Measurements from ENCODE around the gene ZNF652.

ZNF652 gene

DNA sequence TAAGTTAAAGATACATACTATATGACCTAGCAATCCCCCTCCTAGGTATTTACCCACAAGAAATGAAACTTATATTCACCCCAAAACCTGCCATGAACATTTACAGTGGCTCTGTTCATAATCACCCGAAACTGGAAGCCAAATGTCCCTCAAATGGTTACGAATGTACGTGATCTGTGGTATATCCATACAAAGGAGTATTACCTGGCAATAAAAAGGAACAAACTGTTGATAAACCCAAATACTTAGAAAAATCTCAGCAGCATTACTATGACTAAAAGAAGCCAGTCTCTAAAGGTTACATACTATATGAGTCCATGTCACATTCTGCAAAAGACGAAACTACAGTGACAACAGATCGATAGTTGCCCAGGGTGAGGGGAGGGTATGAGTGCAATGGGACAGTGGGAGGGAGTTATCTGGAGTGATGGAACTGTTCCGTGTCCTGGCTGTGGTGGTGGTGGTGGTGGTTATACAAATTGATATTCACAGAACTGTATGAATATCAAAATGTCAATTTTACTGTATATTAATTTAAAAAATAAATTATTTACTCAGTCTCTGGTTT is 9.4 kb downstream of the ZNF652 start:
- no peak overlapping the region for H2AFZ ChIP-seq (ENCODE audit: low read depth, low read length)
- no peak overlapping the region for H3K4me2 ChIP-seq (ENCODE audit: low read length)
- peaks cover 53% of the 10 kb centered on the region for H3K79me2 ChIP-seq (ENCODE audit: low read length)
- H3K9me3 ChIP-seq (ENCODE audit: insufficient read depth, low read length): no peaks in the 10 kb centered on the region
- H3K36me3 ChIP-seq (replicated peaks; ENCODE audit: low read depth, low read length): peaks cover 9% of the 10 kb centered on the region
- no peaks in the 10 kb centered on the region for H3K27me3 ChIP-seq (ENCODE audit: low read depth, low read length)
- H3K4me1 ChIP-seq (ENCODE audit: low read length): no peaks in the 10 kb centered on the region
- no peak overlapping the region for H3K27ac ChIP-seq (ENCODE audit: low read length)
- peaks cover 22% of the 10 kb centered on the region; the same call in 1 of the 2 replicates for H4K20me1 ChIP-seq (ENCODE audit: insufficient read depth, low read length)
- no peak for TF ChIP-seq EZH2phosphoT487 (IDR thresholded peaks at IDR 0.05; ENCODE audit: low read depth)
- TF ChIP-seq, protein P1, sequence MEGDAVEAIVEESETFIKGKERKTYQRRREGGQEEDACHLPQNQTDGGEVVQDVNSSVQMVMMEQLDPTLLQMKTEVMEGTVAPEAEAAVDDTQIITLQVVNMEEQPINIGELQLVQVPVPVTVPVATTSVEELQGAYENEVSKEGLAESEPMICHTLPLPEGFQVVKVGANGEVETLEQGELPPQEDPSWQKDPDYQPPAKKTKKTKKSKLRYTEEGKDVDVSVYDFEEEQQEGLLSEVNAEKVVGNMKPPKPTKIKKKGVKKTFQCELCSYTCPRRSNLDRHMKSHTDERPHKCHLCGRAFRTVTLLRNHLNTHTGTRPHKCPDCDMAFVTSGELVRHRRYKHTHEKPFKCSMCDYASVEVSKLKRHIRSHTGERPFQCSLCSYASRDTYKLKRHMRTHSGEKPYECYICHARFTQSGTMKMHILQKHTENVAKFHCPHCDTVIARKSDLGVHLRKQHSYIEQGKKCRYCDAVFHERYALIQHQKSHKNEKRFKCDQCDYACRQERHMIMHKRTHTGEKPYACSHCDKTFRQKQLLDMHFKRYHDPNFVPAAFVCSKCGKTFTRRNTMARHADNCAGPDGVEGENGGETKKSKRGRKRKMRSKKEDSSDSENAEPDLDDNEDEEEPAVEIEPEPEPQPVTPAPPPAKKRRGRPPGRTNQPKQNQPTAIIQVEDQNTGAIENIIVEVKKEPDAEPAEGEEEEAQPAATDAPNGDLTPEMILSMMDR (IDR thresholded peaks at IDR 0.05; ENCODE audit: low read depth, low read length): no peak
- no peak overlapping the region for H3K9ac ChIP-seq (ENCODE audit: low read length)
- H3K4me3 ChIP-seq (ENCODE audit: low read length): no peak overlapping the region

DNA sequence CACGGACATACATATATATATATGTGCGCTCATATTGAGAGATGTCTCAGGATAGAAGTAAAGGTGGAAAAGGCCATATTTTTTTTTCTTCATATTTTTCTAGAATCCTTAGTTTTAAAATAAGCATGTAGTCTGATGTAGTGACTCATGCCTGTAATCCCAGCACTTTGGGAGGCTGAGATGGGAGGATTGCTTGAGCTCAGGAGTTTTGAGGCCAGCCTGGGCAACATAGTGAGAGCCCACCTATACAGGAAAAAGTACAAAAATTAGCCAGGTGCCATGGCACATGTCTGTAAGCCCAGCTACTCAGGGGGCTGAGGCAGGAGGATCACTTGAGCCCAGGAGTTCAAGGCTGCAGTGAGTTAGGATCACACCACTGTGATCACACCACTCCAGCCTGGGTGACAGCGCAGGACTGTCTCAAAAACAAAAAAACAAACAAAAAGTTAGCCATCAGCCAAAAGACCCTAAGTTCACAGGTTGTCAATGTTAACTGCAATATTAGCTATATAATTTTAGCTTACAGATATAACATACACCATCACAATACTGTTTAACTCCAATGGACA is 10.4 kb downstream of the ZNF652 start:
- Histone ChIP-seq H3K36me3 (replicated peaks; ENCODE audit: low read depth, low read length) (peaks cover 9% of the 10 kb centered on the region), H3K4me1 (ENCODE audit: low read length) (no peaks in the 10 kb centered on the region), H2AFZ (ENCODE audit: low read depth, low read length) (no peak overlapping the region), H3K9ac (ENCODE audit: low read length) (no peak overlapping the region), H3K4me3 (ENCODE audit: low read length) (no peak overlapping the region), H3K27ac (ENCODE audit: low read length) (no peak overlapping the region), H3K9me3 (ENCODE audit: insufficient read depth, low read length) (no peaks in the 10 kb centered on the region), H3K4me2 (ENCODE audit: low read length) (no peak overlapping the region), H3K79me2 (ENCODE audit: low read length) (peaks cover 49% of the 10 kb centered on the region), H3K27me3 (ENCODE audit: low read depth, low read length) (no peaks in the 10 kb centered on the region), H4K20me1 (ENCODE audit: insufficient read depth, low read length) (peaks cover 25% of the 10 kb centered on the region; the same call in 1 of the 2 replicates)
- TF ChIP-seq, protein P1 (IDR thresholded peaks at IDR 0.05; ENCODE audit: low read depth, low read length): no peak
- no peak for TF ChIP-seq EZH2phosphoT487 (IDR thresholded peaks at IDR 0.05; ENCODE audit: low read depth)

DNA sequence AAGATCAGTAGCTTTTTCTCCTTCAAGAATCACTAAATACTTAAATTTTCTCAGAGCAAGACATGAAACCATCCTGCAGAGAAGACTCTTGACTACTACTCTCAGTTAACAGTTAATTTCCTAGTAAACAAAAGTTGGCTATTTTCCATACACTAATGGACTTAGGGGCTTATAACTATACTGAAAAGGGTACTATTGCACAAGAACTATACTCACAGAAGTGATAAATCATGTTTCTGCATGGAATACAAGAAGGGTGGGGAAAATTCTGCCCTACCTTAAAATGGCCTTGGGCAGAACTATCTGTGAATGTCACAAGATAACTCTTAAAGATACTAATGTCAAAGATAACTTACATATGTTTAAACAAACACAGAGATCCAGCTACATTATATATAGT is 12.5 kb downstream of the ZNF652 start:
- Histone ChIP-seq H2AFZ (ENCODE audit: low read depth, low read length) (no peak overlapping the region), H3K27ac (ENCODE audit: low read length) (no peak overlapping the region), H3K9me3 (ENCODE audit: insufficient read depth, low read length) (no peaks in the 10 kb centered on the region), H3K79me2 (ENCODE audit: low read length) (peaks cover 43% of the 10 kb centered on the region), H3K4me3 (ENCODE audit: low read length) (no peak overlapping the region), H3K9ac (ENCODE audit: low read length) (no peak overlapping the region), H3K4me2 (ENCODE audit: low read length) (no peak overlapping the region), H3K36me3 (replicated peaks; ENCODE audit: low read depth, low read length) (peaks cover 9% of the 10 kb centered on the region), H4K20me1 (ENCODE audit: insufficient read depth, low read length) (peaks cover 26% of the 10 kb centered on the region; the same call in 1 of the 2 replicates), H3K4me1 (ENCODE audit: low read length) (no peaks in the 10 kb centered on the region), H3K27me3 (ENCODE audit: low read depth, low read length) (no peaks in the 10 kb centered on the region)
- no peak for TF ChIP-seq EZH2phosphoT487 (IDR thresholded peaks at IDR 0.05; ENCODE audit: low read depth)

DNA sequence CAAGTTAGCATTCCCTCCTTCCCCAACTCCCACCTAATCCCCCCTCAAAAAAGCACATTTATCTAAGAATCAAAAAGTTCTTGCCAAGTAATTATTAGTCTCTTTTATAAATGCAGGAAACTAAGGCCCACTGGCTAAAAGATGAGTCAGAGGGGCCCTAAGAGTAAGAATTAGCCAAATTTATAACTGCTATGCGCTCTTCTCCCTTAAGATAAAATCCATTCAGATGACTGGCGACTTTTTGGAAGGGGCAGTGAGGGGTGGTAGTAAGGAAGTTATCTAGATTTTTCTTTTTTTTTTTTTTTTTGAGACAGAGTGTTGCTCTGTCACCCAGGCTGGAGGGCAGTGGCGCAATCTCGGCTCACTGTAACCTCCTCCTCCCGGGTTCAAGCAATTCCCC is 17.1 kb downstream of the ZNF652 start:
- TF ChIP-seq, protein P1 (IDR thresholded peaks at IDR 0.05; ENCODE audit: low read depth, low read length): no peak
- TF ChIP-seq EZH2phosphoT487 (IDR thresholded peaks at IDR 0.05; ENCODE audit: low read depth): no peak

More for the DNA sequence above, 17.1 kb downstream of the ZNF652 start:
- Histone ChIP-seq H3K79me2 (ENCODE audit: low read length) (peaks cover 51% of the 10 kb centered on the region), H4K20me1 (ENCODE audit: insufficient read depth, low read length) (peaks cover 48% of the 10 kb centered on the region), H3K4me3 (ENCODE audit: low read length) (no peak overlapping the region), H3K27me3 (ENCODE audit: low read depth, low read length) (no peaks in the 10 kb centered on the region), H3K4me1 (ENCODE audit: low read length) (peaks cover 22% of the 10 kb centered on the region), H3K4me2 (ENCODE audit: low read length) (no peak overlapping the region), H3K9me3 (ENCODE audit: insufficient read depth, low read length) (no peaks in the 10 kb centered on the region), H2AFZ (ENCODE audit: low read depth, low read length) (no peak overlapping the region), H3K27ac (ENCODE audit: low read length) (no peak overlapping the region), H3K9ac (ENCODE audit: low read length) (no peak overlapping the region), H3K36me3 (replicated peaks; ENCODE audit: low read depth, low read length) (peaks cover 9% of the 10 kb centered on the region)

Measured in OCI-LY3 (cell line).